Glutamatergic neuron (in vitro differentiated cells): Measurements from ENCODE around the gene WAC. TPM values are rescaled to one million over a fixed set of nuclear protein-coding genes. Genes with fewer than 3 reads are reported as not detected.
A peak's percentile ranks its signal among the peaks of the same experiment; 100 is the strongest.

ENCODE experiments used
- DNase-seq: peaks from one replicate; pipeline ENCODE4 v3.0.0; 2022
- H3K27ac Mint-ChIP-seq: one replicate; pipeline ENCODE4 v1.8.0; 2020; ENCODE audit warnings: mild to moderate bottlenecking, mixed read lengths, inconsistent platforms; ENCODE audit not compliant: unreplicated experiment
- H3K27me3 Mint-ChIP-seq: one replicate; pipeline ENCODE4 v1.8.0; 2020; ENCODE audit warnings: mild to moderate bottlenecking, moderate library complexity, mixed read lengths, inconsistent platforms; ENCODE audit not compliant: unreplicated experiment
- H3K36me3 Mint-ChIP-seq: one replicate; pipeline ENCODE4 v1.8.0; 2020; ENCODE audit warnings: mild to moderate bottlenecking, mixed read lengths, inconsistent platforms; ENCODE audit not compliant: unreplicated experiment
- H3K4me1 Mint-ChIP-seq: one replicate; pipeline ENCODE4 v1.8.0; 2020; ENCODE audit warnings: mild to moderate bottlenecking, low read depth, mixed read lengths, inconsistent platforms; ENCODE audit not compliant: unreplicated experiment
- H3K4me3 Mint-ChIP-seq: one replicate; pipeline ENCODE4 v1.8.0; 2020; ENCODE audit warnings: mild to moderate bottlenecking, mixed read lengths, inconsistent platforms; ENCODE audit not compliant: unreplicated experiment
- H3K9me3 Mint-ChIP-seq: one replicate; pipeline ENCODE4 v1.8.0; 2020; ENCODE audit warnings: mild to moderate bottlenecking, moderate library complexity, mixed read lengths, inconsistent platforms; ENCODE audit not compliant: unreplicated experiment
- CTCF ChIP-seq: fragments of 200-600 bp; sonication (generic); IDR thresholded peaks from one replicate; pipeline ENCODE4 v1.5.0; 2021; ENCODE audit not compliant: partially characterized antibody, unreplicated experiment
- total RNA-seq: library from RNA; stranded (reverse); fragmentation: NEBNext Ultra II Directional; extraction: Animal tissue kit (Norgen Biotek cat#: 25700); gene quantifications from one replicate; pipeline ENCODE4 v1.2.1, GENCODE V29; 2021; ENCODE audit not compliant: unreplicated experiment

WAC gene
- total RNA-seq, 1 donor from 2014 or later: 121 TPM

GRCh38 chr10:28619455-28619854, 86.5 kb downstream of the WAC start:
- H3K9me3 Mint-ChIP-seq: peaks cover 3% of the 10 kb centered on the region
- H3K4me3 Mint-ChIP-seq: no peak overlapping the region
- TF ChIP-seq CTCF: no peak
- no peak for DNase-seq
- H3K4me1 Mint-ChIP-seq: no peaks in the 10 kb centered on the region
- H3K27me3 Mint-ChIP-seq: no peaks in the 10 kb centered on the region
- H3K36me3 Mint-ChIP-seq: no peaks in the 10 kb centered on the region
- H3K27ac Mint-ChIP-seq: no peak overlapping the region

- Mint-ChIP-seq H3K4me1 (no peaks in the 10 kb centered on the region), H3K9me3 (peaks cover 3% of the 10 kb centered on the region), H3K36me3 (no peaks in the 10 kb centered on the region), H3K4me3 (no peak overlapping the region), H3K27me3 (no peaks in the 10 kb centered on the region), H3K27ac (peak overlapping the region; percentile 3)
- no peak for DNase-seq
- TF ChIP-seq CTCF: no peak
Observed at GRCh38 chr10:28620251-28620650, 87.3 kb downstream of the WAC start.

- no peak overlapping the region for H3K27ac Mint-ChIP-seq
- no peaks in the 10 kb centered on the region for H3K4me1 Mint-ChIP-seq
- no peaks in the 10 kb centered on the region for H3K36me3 Mint-ChIP-seq
- DNase-seq: no peak
- H3K9me3 Mint-ChIP-seq: peaks cover 8% of the 10 kb centered on the region
- no peaks in the 10 kb centered on the region for H3K27me3 Mint-ChIP-seq
- no peak overlapping the region for H3K4me3 Mint-ChIP-seq
- TF ChIP-seq CTCF: no peak
Observed at GRCh38 chr10:28623483-28623882, 90.6 kb downstream of the WAC start.

- H3K27me3 Mint-ChIP-seq: no peaks in the 10 kb centered on the region
- no peaks in the 10 kb centered on the region for H3K36me3 Mint-ChIP-seq
- H3K4me3 Mint-ChIP-seq: no peak overlapping the region
- no peaks in the 10 kb centered on the region for H3K4me1 Mint-ChIP-seq
- H3K9me3 Mint-ChIP-seq: peaks cover 10% of the 10 kb centered on the region
- TF ChIP-seq CTCF: no peak
- DNase-seq: no peak
- H3K27ac Mint-ChIP-seq: no peak overlapping the region
Observed at GRCh38 chr10:28624351-28624750, 91.4 kb downstream of the WAC start.

GRCh38 chr10:28627102-28627501, 94.2 kb downstream of the WAC start:
- no peak overlapping the region for H3K4me3 Mint-ChIP-seq
- H3K9me3 Mint-ChIP-seq: peaks cover 10% of the 10 kb centered on the region
- no peak overlapping the region for H3K27ac Mint-ChIP-seq
- peaks cover 2% of the 10 kb centered on the region for H3K27me3 Mint-ChIP-seq
- DNase-seq: no peak
- no peaks in the 10 kb centered on the region for H3K4me1 Mint-ChIP-seq
- TF ChIP-seq CTCF: no peak
- no peaks in the 10 kb centered on the region for H3K36me3 Mint-ChIP-seq
